22Rv1 (cell line): ENCODE results near the gene BHLHE23.

ENCODE experiments used
- H3K27ac ChIP-seq: fragments of 450-650 bp; 2 replicates; pipeline ENCODE4 v1.5.1; 2017
- ZFX ChIP-seq: fragments of 450-650 bp; IDR thresholded peaks from 2 replicates; pipeline ENCODE4 v1.6.1; 2017; ENCODE audit warnings: antibody characterized with exemption, borderline replicate concordance
- TF ChIP-seq, protein P1 (sequence below): fragments of 450-650 bp; IDR thresholded peaks from 2 replicates; pipeline ENCODE4 v1.5.1; 2017; ENCODE audit warnings: mild to moderate bottlenecking

BHLHE23 gene

DNA sequence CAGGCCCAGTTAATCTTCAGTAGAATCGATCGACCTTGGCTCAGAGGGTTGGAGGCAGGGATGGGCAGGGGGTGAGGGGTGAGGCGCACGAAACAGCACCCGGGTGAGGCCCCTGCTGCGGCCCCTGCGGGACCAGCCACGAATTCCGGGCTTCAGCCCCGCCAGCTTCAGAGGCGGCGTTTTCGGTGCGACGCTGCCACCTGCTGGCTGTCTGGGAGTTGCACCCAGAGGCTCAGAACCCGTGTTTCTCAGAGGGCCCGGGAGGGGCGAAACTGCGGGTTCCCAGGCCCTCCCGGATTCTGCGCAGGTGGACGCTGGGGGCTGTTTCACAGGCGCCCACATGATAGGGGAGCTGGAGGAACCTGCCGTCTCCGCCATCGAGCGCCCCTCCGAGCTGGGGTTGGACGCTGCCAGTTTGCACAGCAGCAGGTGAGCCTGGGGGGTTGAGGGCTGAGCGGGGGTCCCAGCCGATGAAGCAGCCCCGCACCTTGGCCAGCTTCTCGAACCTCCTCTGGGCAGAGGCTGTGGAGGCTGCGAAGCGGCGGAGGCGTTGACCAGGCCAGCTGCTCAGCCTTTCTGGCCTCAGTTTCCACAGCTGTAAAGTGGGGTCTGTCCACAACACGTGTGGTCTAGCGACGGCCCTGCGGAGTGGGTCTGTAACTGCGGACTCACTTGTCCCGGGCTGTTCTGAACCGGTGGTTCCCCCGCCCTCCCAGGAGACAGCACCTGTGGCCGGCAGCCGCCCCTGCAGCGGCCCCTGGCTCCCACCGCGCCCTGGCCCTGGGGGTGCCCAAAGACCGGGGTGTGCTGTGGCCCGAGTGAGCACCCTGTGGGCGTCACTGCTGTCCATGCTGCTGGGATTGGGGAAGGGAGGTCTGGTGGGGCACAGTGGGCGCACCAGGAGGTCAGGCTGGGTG lies 2.5 kb upstream of the BHLHE23 start:
- no peak overlapping the region for H3K27ac ChIP-seq
- no peak for TF ChIP-seq ZFX
- TF ChIP-seq, protein P1, sequence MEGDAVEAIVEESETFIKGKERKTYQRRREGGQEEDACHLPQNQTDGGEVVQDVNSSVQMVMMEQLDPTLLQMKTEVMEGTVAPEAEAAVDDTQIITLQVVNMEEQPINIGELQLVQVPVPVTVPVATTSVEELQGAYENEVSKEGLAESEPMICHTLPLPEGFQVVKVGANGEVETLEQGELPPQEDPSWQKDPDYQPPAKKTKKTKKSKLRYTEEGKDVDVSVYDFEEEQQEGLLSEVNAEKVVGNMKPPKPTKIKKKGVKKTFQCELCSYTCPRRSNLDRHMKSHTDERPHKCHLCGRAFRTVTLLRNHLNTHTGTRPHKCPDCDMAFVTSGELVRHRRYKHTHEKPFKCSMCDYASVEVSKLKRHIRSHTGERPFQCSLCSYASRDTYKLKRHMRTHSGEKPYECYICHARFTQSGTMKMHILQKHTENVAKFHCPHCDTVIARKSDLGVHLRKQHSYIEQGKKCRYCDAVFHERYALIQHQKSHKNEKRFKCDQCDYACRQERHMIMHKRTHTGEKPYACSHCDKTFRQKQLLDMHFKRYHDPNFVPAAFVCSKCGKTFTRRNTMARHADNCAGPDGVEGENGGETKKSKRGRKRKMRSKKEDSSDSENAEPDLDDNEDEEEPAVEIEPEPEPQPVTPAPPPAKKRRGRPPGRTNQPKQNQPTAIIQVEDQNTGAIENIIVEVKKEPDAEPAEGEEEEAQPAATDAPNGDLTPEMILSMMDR, result peak; percentile 90

- H3K27ac ChIP-seq, result no peak overlapping the region
- TF ChIP-seq, protein P1, result no peak
- no peak for TF ChIP-seq ZFX
These were observed 1.8 kb upstream of the BHLHE23 start for GRCh38 chr20:63008541-63009044.

- no peak overlapping the region for H3K27ac ChIP-seq
- TF ChIP-seq, protein P1, result no peak
- no peak for TF ChIP-seq ZFX
These were observed 1.1 kb upstream of the BHLHE23 start for GRCh38 chr20:63007646-63008488.

DNA sequence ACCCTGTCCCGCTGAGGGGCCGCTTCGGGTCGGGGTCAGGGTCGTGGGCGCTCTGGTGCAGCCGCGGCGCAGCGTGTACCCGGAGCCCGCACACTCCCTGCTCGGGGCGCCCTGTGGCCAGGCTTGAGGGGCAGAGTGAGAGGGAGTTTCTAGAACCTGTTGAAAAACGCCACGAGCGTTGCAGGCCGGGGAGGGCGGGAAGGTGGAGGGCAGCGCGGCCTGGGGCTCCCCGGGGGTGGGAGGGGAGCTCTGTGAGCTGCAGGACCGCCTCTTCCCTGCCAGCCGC lies 539 bp upstream of the BHLHE23 start:
- H3K27ac ChIP-seq, result no peak overlapping the region
- TF ChIP-seq ZFX, result no peak
- TF ChIP-seq, protein P1, result no peak

- TF ChIP-seq, protein P1, result no peak
- no peak for TF ChIP-seq ZFX
These were observed 763 bp downstream of the BHLHE23 start for GRCh38 chr20:63005862-63006539.

DNA sequence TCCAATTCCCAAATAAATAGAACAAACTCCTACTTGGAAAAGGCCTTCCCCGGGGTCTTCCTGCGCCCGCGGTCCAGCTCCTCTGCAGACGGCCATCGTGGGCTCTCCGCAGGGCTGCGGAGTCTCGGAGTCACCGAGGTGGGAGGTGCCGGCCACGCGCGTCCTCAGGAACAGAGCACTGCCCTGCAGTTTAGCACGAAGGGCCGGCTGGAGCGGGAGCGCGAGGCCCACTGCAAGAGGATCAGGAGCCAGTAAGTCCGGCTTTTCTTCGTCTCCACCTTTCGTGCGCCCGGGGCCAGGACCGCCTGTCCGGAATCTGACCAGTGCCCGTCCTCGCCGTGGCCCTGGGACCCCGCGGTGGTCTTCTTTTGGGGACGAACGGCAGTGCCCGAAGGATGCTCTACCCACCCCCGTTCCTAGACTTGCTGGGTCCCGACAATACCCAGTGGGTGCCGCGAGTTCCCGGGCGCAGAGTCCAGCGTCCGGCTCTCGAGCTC lies 1.4 kb downstream of the BHLHE23 start:
- TF ChIP-seq, protein P1, result no peak
- no peak for TF ChIP-seq ZFX
- H3K27ac ChIP-seq, result no peak overlapping the region

More at GRCh38 chr20:63005862-63006539, 763 bp downstream of the BHLHE23 start:
- H3K27ac ChIP-seq, result no peak overlapping the region
